H1 (cell line): ENCODE measurements around the gene RBM26. TPM values are rescaled to one million over a fixed set of nuclear protein-coding genes. Genes with fewer than 3 reads are reported as not detected.

Experiments
- CBX8 ChIP-seq: fragments of 300-800, 300-1000 bp; sonication (generic); IDR thresholded peaks from 2 replicates; pipeline ENCODE4 v1.7.1; 2016; ENCODE audit warnings: low read depth, low read length, borderline replicate concordance
- EP300 ChIP-seq, 2 experiments: IDR thresholded peaks; 1 replicate in 1 of 2; 2 replicates in 1 of 2; pipeline ENCODE4 v1.6.1; 2011 to 2012; ENCODE audit warnings: low read depth in 2 of 2, low read length in 2 of 2, mild to moderate bottlenecking in 2 of 2, borderline replicate concordance in 1 of 2, inconsistent platforms in 1 of 2, moderate library complexity in 1 of 2
- SP2 ChIP-seq: IDR thresholded peaks from 2 replicates; pipeline ENCODE4 v1.6.1; 2012; ENCODE audit warnings: mild to moderate bottlenecking, low read length, inconsistent platforms
- polyA plus RNA-seq, 7 experiments: library from polyadenylated mRNA; depleted of rRNA in 3 of 7; stranded (reverse) in 5 of 7; unstranded in 2 of 7; fragments of >200 nt in 5 of 7; fragments of 200-250 nt in 2 of 7; gene quantifications; 1 replicate in 5 of 7; 2 replicates in 1 of 7; 4 replicates in 1 of 7; pipeline versions ENCODE4 v1.2.1 to v1.2.3, GENCODE V29; 2011 to 2013; ENCODE audit warnings: missing spikeins in 2 of 7, mixed read lengths in 2 of 7
- total RNA-seq: library from RNA; stranded (reverse); fragmentation: NEBNext Ultra II Directional; extraction: Animal tissue kit (Norgen Biotek cat#: 25700); gene quantifications from 2 replicates; pipeline ENCODE4 v1.2.1, GENCODE V29; 2021
- TF ChIP-seq, protein P1 (sequence below): IDR thresholded peaks from 2 replicates; pipeline ENCODE4 v1.6.1; 2011; ENCODE audit warnings: low read length, improper control_type of control experiment

Gene RBM26
- total and polyA plus RNA-seq, 2 of the 8 experiments (the other 6 are each of a cell fraction or from before 2014, with no cell fraction given), result 20.3 to 65.5 TPM

DNA sequence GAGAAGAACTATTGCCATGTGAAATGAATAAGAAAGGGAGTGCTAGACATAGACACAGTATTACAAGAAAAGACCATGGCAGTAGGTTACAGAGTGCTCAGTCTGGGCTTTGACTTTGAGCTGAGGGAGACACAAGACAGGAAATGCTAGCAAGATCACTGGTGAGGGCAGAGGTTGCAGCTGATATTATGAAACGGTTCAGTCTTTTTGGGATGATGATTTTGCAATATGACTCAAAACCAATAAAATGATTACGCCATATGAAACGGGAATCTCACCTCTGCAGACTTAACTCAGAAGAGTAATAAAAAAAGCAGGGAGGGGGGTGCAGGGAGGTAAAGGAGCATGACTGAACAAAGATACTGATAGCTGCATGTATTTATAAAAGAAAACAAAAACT lies 123.1 kb downstream of the RBM26 start (continued):
- TF ChIP-seq CBX8 (no peak), SP2 (no peak), EP300 (IDR thresholded peaks at IDR 0.05; ENCODE audit: borderline replicate concordance in 1 of 2, low read depth in 2 of 2, low read length in 2 of 2) (no peak)
- TF ChIP-seq, protein P1, sequence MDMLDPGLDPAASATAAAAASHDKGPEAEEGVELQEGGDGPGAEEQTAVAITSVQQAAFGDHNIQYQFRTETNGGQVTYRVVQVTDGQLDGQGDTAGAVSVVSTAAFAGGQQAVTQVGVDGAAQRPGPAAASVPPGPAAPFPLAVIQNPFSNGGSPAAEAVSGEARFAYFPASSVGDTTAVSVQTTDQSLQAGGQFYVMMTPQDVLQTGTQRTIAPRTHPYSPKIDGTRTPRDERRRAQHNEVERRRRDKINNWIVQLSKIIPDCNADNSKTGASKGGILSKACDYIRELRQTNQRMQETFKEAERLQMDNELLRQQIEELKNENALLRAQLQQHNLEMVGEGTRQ, result no peak
